GM04504 (cell line): ENCODE measurements around the gene CRHR1.
"Not testable (repeated sequence)": the region's sequence is repeated elsewhere in the genome, so short reads cannot be mapped to it uniquely, and the experiment has no call there.

ENCODE experiments used
- DNase-seq: peaks from one replicate; pipeline ENCODE4 v3.0.0-alpha.2; 2012; ENCODE audit warnings: low read depth

CRHR1 gene

DNA sequence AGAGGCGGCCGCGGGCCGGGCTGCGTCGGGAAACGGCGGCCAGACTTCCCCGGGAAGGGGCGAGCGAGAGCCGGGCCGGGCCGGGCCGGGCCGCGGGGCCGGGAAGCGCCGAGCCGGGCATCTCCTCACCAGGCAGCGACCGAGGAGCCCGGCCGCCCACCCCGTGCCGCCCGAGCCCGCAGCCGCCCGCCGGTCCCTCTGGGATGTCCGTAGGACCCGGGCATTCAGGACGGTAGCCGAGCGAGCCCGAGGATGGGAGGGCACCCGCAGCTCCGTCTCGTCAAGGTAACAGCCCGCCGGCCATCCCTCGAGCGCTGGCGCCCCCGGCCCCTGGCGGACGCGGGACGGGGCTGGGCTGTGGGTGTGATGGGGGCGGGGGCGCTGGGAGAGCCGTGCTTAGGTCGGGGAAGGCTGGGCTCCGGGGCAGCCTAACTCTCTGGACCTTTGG, at the start of gene CRHR1:
Gene CRHR1, plus strand, starts transcription at position 28 of the 448 bp plus-strand sequence. Its CDS starts 225 bp downstream, at position 253.
- DNase-seq = no peak

DNA sequence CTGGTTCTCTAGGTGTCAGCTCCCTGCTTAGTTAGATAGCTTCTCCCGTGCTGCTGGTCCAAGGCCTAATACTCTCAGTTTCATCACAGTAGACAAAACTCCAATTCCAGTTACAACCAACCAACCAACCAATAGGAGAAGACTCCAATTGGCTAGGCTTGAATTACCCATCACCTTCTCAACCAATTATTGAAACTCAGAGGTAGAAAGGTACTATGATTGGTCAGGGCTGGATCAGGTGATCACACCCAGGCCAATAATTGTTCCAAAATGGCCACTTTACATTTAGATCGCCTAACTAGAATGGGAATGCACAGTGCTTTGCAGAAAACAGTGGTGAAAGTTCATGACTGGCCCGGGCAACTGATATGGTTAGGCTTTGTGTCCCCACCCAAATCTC, 49.5 kb upstream of the CRHR1 start:
- no peak for DNase-seq

DNA sequence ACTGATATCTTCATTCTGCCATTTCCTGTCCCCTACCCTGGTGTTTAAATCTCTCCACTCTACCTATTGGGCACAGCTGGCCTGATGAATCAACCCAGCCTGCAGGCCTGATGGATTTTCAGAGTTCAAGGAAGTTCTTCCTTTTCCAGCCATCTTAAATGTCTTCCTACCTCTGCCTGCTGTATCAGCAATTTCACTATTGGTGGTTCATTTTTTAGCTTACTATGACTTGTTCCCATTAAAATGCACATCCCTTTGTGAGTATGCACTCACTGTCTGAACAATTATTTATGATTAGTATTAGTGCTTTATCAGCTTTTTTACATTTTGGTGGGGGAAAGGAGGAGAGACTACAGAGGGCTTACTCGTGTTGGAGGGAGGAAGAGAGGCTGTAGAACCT, 48.6 kb upstream of the CRHR1 start:
- no peak for DNase-seq

DNA sequence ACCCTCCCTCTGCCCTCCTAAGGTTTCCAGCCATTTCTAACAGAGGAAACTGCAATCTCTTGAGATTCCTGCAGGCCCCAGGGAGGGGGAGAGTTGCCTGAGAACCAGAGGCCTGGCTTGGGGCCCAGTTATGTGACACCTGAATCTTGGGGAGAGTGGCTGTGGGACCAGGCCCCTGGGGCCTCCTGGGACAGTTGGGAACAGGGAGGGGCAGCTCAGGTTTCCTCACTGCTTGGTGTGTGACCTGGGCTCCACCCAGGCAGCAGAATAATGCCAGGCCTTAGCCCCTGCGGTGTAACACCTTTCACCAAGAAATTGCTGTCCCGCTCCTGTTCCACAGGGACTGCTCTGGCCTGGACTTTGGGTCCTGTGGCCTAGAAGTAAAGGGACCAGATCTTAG, 44.3 kb upstream of the CRHR1 start:
- no peak for DNase-seq

DNA sequence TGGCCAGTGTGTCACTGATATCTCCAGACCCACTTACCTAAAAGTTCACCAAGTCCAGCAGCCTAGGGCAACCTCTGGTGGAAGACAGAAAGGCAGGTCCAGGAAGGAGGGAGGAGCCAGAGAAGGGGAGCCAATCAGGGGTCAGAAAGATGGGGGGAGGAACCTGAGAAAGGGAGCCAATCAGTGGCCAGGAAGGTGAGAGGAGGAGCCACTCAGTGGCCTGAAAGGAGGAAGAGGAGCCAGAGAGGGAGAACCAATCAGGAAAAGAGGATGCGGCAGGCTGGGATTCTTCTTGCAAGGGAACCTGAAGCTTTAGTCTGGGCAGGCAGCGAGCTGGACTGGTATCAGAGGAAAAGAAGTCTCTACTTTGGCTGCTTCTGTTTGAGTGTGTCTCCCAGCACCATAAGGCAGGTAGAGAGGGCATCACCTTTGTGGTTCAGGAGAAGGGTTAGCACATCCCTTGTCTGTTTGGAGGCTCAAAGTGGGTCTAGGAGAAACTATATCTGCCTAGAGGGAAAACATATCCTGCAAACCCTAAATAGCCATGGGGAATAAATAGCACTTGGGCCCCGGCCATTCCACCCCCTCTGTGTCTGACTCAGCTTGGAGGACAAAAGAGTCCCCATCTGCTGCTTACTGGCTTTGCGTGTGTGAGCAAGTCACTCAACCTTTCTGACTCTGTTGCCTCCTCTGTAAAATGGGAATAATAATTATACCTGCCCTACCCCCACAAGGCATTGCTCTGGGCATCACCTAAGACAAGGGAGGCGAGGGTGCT, 43.4 kb upstream of the CRHR1 start:
- no peak for DNase-seq

DNA sequence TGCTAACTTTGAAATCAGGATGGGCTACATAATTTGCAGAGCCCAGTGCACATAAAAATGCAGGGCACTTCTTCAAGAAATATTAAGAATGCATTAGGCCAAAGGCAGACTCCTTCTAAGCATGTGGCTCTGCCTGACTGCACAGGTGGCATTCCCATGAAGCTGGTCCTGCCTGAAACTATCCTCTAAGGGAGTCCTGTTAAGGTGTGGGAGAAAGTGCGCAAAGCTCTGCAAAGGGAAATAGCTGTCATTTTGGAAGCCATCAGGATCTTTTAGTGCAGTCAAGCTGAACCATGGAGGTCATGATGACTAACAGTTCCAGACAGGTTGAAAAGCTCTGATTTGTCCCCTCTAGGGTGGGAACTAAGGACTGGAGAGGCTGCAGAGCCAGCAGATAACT, 41.9 kb upstream of the CRHR1 start:
- no peak for DNase-seq

DNA sequence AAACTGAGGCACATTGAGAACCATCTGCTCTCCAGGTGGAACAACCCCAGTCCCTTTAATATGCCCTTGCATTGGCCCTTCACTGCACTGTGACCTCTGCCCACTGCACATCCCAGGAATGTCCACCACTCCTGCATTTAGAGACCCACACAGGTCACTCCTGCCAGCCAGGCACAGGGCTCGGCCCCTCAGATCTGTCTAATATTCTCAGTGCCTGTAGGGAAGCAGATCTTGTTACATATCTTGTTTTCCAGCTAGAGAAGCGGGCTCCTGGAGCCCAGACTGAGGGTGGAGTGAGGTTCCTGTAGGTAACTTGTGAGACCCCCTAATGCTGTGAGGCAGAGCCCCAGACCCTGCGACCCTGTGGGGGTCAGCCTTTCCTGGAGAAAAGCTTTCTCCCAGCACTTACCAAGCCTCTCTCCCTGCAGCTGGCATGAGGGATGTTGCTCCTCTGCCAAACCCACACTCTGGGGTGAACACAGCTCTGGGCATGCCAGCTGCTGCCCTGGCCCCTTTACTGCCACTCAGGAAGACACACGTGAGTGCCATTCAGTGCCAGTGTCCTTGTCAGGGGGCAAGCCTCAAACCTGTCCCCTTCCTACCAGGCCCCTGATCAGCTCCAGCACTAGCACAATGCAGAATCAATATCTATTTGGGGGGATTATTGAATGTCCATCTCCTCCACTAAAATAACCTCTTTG, 40.3 kb upstream of the CRHR1 start:
- DNase-seq = no peak

DNA sequence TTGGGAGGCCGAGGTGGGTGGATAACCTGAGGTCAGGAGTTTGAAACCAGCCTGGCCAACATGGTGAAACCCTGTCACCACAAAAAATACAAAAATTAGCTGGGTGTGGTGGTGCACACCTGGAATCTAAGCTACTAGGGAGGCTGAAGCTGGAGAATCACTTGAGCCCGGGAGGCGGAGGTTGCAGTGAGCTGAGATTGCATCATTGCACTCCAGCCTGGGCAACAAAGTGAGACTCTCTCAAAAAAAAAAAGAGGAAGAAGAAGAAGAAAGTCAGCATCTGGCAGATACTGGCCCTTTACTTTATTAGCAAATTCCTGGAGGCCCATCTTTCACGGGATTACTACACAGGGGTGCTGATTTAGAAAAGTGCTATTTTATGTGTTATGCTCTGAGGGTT, 39.3 kb upstream of the CRHR1 start:
- DNase-seq = not testable (repeated sequence)

DNA sequence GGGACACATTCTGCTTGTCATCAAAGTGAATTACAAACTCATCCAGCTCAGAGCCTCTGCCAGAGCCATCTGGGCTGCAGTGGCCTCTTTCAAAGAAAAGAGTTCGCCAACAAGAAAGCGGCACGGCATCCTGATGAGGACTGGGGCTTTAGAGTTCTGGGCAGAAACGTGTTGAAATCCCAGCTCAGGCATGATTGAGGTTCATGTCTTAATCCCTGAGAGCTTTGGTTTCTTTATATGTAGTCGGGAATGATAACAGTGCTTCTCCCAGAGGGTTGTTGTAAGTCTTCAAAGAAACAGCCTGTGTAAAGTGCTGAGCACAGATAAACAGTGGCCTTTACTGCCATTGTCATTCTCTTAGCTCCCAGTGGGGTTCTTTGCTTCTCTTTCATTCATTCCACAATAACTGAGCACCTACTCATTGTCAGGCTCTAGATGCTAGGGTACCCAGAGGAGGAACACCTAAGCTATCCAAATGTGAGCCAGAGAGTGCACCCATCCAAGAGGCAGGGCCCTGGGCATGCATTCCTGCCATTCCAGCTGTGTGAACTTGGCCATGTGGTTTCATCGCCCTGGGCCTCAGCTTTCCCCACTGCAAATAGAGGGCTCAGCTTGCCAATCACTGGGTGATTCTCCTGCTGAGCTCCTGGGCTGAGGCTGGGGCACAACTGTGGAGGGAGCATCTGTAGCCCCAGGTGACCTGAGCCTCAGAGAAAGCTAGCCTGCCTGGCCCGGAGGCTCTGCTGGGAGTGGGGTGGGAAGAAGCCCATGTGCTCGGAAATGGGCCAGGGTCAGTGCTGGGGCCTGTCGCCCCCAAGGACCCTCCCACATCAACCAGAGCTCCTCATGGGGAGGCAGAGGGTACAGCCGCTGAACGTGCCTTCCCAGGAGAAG, 38.3 kb upstream of the CRHR1 start:
- no peak for DNase-seq

DNA sequence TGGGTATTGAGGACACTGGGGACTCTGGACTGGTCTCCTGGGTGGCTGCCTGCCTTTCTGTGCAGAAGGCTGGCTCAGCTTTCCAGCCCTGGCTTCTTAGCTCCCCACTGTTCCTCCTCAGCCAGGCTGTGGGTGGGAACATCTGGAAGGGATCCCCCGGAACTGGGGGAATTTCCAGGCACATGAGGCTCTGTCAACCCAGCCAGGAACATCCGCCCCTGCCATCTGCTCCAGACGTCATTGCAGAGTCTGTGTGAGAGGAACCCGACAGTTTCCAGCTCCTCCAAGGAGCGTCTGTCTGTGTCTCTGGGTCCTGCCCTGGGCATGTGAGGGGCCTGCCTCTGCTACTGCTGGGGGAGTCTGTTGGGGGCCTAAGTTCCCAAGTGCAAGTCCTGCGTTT, 36.2 kb upstream of the CRHR1 start:
- no peak for DNase-seq

DNA sequence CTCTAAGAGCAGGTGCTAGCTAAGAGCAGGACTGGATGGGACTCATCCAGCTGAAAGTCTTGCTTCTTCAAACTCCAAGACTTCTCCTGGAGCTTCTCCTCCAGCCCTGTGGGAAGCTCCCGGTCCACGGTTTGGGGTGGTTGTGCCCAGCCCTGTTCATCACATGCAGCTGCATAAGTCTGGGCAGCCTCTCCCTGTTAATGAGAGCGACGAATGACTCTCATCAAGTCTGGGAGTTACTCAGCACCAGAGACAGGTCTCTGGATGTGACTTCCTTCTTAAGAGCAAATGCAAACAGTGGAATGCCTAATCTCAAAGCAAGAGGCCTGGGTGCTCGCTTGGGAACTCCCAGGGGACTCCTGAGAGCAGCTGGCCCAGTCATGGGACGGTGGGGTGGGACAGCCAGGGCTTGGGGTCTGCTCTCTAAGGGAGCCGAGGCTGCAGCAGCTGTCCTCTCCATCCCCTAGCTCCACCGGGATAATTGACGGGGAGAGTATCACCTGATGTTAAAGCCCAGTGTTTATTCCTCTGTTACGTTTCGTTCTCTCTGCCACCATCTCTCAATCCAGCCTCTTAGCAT, 35.3 kb upstream of the CRHR1 start:
- DNase-seq = no peak

DNA sequence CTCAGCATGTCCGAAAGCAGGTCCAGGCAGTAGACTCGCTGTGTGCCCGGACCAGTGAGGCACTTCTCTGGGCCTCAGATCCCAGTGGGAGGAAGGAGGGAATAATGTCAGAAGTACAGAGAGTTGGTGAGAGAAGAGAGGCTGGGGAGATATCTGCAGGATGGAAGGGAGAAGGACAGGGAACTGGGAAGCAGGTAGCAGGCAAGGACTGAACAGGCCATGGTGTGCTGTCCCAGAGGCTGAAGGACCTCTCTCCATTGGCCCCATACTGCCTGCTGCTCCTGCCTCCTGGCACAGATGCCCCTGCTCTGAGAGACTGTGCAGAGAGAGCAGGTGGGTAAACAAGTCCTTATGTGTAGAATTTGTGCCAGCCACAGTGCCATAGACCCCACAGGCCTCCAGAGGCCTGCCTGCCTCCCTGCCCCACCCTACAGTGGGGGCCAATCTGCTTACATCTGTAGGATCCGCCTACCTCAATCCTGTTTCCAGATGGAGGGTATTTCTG, 34.2 kb upstream of the CRHR1 start:
- DNase-seq = no peak

DNA sequence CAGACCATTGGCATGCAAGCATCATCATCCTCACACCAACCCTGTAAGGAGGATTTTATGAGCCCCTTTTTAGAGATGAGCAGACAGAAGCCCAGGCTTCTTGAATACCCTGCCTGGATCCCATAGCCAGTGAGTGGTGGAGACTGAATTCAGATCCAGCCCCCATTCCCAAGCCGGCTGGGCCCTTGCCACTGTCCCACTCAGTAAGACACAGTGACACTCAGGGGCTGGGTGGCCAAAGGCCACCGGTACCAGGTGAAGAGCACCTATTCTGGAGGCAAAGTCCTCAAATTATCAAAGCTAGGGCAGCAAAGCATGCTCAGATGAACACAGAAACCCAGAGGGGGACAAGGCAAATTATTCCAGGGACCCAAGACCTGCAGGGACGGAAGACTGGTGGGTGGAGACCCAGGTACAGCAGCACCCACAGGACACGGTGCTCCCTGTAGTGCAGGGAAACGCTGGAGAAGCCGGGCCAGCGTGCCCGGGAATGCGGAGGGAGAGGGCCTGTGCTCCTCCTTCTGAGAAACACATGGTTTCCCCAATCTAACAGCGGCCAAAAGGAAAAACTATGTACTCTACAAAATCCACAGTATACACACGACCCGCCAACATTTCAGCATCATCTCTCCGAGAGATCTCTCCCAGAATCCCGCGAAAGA, 33.2 kb upstream of the CRHR1 start:
- no peak for DNase-seq

DNA sequence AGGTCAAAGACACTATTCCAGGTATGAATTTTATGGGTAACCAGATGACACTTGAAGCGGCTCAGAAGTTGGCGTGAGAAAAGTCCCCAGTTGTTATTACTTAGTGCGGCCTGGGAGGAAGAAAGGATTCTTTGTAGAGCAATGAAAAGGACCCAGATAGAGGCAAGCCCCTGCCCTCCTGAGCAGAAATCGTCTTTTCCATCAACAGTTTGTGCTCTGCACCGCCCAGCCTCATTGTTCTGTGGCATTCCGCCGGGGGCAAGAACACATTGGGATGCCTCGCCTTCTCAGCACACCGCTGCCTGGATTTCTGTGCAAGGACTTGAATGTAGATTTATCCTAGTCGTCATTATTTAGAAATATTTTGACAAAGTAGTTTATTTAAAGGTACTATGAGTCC, 32.7 kb upstream of the CRHR1 start:
- DNase-seq = no peak

DNA sequence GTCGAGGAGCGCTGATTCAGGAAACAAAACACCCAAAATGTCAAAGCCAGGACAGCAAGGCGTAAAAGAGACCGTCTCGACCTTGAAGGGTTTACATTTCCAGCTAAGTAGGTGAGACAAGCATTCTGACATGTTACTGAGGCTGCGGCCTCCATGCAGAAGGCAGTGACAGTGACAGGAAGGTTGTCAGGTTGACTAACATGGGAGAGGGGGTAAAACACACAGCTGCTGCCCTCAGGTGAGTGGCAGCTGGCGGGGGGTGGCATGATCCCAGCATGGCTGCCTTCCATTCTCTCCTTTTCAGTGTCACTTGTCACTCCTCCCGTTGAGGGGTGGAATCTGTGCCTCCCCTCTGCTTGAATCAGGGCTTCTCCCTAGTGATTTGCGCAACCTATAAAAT, 31.9 kb upstream of the CRHR1 start:
- no peak for DNase-seq

DNA sequence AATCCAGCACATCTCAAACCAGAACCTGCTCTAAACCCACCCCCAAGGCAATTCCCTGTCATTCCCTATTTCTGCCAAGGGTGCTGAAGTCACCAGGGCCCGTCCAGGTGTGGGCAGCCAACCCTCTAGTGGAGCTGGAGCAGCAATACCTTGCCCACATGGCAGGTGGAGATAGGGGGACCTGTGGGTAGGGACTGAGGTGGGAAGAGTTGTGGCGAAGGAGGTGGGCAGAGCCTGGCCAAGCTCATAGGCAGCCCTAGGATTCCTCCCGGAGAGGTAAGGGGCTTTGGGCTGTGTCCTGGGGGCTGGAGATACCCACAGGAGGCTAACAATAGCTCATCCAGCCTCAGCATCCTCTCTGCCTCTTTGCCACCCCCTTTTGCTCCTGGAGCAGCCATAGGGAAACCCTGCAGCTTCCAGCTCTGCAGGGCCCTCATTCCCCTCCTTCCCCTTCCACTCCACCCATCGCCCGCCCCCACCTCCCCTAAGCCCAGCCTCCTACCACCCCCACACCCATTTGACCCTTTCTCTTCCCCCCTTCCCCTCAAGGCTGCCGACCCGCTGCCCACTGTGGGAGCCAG, 30.4 kb upstream of the CRHR1 start:
- no peak for DNase-seq

DNA sequence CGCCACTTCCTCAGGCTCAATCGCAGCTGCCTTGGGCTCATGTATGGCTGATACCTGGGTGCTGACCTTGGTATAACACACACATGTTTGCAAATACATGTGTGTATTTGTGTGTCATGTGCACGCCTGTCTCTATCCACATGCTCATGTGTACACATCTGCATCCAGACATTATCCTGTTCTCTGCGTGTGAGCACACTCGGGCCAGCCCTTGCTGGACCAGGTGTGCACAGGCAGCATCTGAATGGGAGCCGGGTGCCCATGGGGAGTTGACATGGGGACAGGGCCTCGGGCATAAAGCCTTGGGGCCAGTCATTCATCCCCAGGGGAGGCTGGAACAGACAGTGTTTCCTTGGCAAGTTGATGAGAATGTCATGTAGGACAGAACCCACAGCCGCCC, 29.1 kb upstream of the CRHR1 start:
- no peak for DNase-seq

DNA sequence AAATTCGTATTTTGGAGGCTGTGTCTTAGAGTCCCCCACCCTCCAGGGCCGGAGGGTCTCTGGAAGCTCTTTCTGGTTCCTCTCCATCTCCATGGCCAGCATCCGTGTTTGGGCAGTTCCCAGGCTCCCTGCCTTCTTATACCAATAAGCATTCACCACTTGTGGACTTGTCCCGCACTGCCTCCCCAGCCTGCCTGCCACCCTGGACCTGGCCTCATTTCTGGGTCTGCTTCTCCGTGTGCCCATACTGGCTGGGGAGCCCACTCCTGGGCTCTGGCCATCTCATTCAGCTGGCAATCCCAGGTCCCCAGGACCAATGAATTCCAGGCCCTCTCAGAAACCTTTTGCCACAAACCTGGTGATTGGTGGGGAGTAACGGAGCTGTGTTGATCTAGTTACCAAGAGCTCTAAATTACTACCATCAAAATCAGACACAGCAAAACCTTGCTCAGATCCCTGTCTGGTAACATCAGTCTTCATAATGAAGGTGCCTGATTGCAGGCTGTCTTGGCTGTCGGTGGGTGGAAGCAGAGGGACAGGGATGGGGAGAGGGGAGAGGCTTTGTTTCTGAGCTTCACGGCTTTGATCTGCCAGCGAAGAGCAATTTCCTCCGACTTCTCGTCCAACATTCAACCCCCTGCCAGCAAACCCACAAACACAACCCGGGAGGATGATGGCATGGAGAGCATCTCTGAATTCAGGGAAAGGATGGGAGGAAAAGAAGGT, 27.7 kb upstream of the CRHR1 start:
- DNase-seq = no peak

DNA sequence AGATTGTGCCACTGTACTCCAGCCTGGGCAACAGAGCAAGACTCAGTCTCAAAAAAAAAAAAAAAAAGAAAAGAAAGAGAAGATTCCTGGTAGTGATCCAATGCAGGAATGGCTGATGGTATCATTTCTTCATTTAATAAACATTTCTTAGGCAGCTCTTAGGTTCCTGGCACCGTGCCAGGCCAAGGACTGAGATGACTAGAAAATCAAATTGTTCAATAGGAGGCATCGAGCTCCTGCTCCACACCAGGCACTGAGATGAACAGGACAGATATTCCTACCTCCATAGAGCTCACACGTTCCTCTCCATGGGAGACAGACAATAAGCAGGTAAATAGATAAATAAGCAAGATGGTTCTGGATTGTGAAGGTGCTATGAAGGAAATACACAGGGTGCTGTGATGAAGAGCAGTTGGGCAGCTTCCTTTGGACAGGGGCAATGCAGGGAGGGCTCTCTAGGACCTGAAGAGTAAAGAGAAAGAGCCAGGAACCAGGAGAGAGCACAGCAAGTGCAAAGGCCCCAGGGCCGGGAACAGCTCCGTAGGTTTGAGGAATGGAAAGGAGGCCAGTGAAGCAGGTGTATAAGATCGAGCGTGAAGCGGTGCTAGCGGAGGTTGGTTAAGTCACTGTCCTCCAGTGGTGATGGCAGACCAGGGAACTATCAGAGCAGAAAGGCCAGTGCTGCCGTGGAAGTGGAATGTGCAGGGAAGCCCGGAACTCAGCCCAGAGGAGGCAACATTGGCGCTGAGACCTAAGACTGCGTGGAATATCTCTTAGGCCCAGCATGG, 26.5 kb upstream of the CRHR1 start:
- DNase-seq = no peak

DNA sequence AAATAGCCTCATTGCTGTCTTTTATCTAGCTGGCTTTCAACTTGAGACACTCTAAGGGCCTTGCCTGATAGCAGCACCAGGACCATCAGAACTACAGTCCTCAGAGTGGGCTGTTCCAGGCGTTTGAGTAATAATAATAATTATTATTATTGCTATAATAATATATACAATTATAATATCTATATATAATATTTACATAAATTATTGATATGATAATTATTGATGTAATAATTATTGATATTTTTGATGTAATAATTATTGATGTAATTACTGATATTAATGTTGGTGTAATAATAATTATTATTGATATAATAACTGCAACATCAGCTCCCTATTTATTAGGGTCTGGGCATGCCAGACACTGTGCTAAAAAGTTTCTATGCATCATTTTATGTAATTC, 25.6 kb upstream of the CRHR1 start:
- DNase-seq = no peak
